GM12874 (cell line): ENCODE measurements around the gene BICC1.

Experiments used
- TF ChIP-seq, protein P1 (sequence below): IDR thresholded peaks from 2 replicates; pipeline ENCODE4 v1.5.1; 2011; ENCODE audit warnings: low read depth, mild to moderate bottlenecking, control low read depth, low read length, moderate library complexity; ENCODE audit not compliant: insufficient read depth

BICC1 gene

GRCh38 chr10:58836991-58837575, 324.4 kb downstream of the BICC1 start:
- TF ChIP-seq, protein P1, sequence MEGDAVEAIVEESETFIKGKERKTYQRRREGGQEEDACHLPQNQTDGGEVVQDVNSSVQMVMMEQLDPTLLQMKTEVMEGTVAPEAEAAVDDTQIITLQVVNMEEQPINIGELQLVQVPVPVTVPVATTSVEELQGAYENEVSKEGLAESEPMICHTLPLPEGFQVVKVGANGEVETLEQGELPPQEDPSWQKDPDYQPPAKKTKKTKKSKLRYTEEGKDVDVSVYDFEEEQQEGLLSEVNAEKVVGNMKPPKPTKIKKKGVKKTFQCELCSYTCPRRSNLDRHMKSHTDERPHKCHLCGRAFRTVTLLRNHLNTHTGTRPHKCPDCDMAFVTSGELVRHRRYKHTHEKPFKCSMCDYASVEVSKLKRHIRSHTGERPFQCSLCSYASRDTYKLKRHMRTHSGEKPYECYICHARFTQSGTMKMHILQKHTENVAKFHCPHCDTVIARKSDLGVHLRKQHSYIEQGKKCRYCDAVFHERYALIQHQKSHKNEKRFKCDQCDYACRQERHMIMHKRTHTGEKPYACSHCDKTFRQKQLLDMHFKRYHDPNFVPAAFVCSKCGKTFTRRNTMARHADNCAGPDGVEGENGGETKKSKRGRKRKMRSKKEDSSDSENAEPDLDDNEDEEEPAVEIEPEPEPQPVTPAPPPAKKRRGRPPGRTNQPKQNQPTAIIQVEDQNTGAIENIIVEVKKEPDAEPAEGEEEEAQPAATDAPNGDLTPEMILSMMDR, result no peak

- TF ChIP-seq, protein P1, result no peak
These were observed 325.2 kb downstream of the BICC1 start for GRCh38 chr10:58837826-58838225.

GRCh38 chr10:58838561-58839208, 326.0 kb downstream of the BICC1 start:
- TF ChIP-seq, protein P1, result no peak

DNA sequence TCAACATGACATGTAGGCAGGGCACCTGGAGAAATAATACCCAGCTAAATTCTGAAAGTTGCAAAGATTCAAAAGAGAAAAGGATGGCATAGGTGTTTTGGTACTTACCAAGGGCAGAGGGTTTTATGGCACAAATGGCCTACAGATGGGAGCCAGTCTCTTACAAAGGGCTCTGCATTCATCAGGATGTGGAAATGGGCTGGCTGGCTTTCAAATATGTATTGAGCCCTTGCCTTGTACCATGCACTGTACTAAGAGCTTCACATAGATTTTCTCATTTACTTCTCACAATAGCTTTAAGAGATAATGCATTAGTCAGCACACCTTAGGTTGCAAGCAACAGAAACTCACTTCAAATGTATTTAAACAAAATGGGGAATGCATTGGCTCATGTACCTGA, 327.1 kb downstream of the BICC1 start:
- TF ChIP-seq, protein P1, result no peak

DNA sequence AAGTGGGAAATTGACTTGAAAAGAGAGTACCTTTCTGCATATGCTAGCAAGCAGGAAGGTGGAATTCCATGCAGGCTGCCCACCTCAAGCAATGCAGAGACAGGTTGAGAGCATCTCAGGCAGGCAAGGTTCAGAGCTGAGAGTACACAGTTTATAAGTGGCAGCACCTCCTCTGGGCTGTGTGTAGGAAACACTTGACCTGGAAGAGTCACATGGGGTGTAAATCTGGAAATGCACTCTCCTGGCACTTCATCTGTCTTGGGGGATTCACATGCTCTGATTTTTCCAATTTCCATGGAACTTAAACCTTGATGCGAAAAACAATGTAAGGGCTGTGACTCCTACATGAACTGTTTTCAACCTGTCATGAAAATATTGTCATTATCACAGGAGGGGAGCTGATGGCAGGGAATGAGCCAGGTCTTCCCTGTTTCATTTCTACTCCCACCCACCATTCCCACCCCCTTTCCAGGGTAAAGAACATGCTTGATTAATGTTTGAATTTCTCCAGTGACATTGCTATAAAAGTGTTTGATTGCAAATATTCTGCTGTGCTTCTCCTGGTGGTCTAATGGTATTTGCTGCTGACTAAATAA, 328.3 kb downstream of the BICC1 start:
- TF ChIP-seq, protein P1, result no peak

GRCh38 chr10:58842860-58843376, 330.2 kb downstream of the BICC1 start:
- TF ChIP-seq, protein P1, result no peak

DNA sequence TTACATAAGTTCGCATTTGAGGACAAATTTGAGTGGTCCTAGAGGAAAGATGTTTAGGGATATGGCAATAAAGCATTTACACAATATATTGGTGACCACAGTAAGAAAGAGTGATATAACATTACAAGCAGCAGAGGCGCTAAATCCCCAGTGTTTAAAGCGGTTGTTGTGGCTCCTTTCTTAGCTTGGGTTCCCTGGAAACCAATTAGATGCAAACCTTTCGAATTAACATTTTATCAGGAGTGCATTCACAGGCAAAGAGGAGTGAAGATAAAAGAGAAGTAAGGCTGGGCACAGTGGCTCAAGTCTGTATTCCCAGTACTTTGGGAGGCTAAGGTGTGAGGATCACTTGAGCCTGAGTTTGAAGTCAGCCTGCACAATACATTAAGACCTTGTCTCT, 331.1 kb downstream of the BICC1 start:
- TF ChIP-seq, protein P1, result no peak
